Measurements from ENCODE around the gene CISH. TPM values are rescaled to one million over a fixed set of nuclear protein-coding genes. Genes with fewer than 3 reads are reported as not detected.

The CISH gene
- total RNA-seq, 1 experiment from 2014 or later: 1.6 TPM

GRCh38 chr3:50600141-50600753 is 11.3 kb downstream of the CISH start:
- no peak overlapping the region for H3K27ac Mint-ChIP-seq (ENCODE audit: unreplicated experiment)
- peaks cover 12% of the 10 kb centered on the region for H3K36me3 Mint-ChIP-seq (ENCODE audit: insufficient read depth, unreplicated experiment)
- no TSS peak for BruUV-seq (replicated peaks)
- H3K27me3 Mint-ChIP-seq (ENCODE audit: unreplicated experiment): no peaks in the 10 kb centered on the region
- no peak for DNase-seq
- TF ChIP-seq CTCF (IDR thresholded peaks at IDR 0.05; ENCODE audit: unreplicated experiment): no peak
- no peaks in the 10 kb centered on the region for H3K9me3 Mint-ChIP-seq (ENCODE audit: low read depth, unreplicated experiment)
- CTCF ChIA-PET: interaction anchor here (2.7 kb wide), 1 partner anchor 16 kb away, joined by 10 read pairs; the partner anchor contains the start of gene MAPKAPK3
- intact Hi-C loops (cut with micrococcal nuclease; ENCODE audit: unreplicated experiment): no loop called here
- no peak overlapping the region for H3K4me3 Mint-ChIP-seq (ENCODE audit: low read depth, unreplicated experiment)
- peaks cover 38% of the 10 kb centered on the region for H3K4me1 Mint-ChIP-seq (ENCODE audit: low read depth, unreplicated experiment)

GRCh38 chr3:50599716-50600118 is 11.9 kb downstream of the CISH start:
- Mint-ChIP-seq H3K4me3 (ENCODE audit: low read depth, unreplicated experiment) (no peak overlapping the region), H3K4me1 (ENCODE audit: low read depth, unreplicated experiment) (peaks cover 38% of the 10 kb centered on the region), H3K9me3 (ENCODE audit: low read depth, unreplicated experiment) (no peaks in the 10 kb centered on the region), H3K27ac (ENCODE audit: unreplicated experiment) (no peak overlapping the region), H3K36me3 (ENCODE audit: insufficient read depth, unreplicated experiment) (peaks cover 12% of the 10 kb centered on the region), H3K27me3 (ENCODE audit: unreplicated experiment) (no peaks in the 10 kb centered on the region)
- CTCF ChIA-PET: interaction anchor here (1.3 kb wide), 1 partner anchor 12 kb away, joined by 3 read pairs; the partner anchor contains the start of gene CISH
- no peak for DNase-seq
- BruUV-seq (replicated peaks): no TSS peak
- TF ChIP-seq CTCF (IDR thresholded peaks at IDR 0.05; ENCODE audit: unreplicated experiment): no peak
- intact Hi-C loops (cut with micrococcal nuclease; ENCODE audit: unreplicated experiment): no loop called here

- Mint-ChIP-seq H3K4me3 (ENCODE audit: low read depth, unreplicated experiment) (no peak overlapping the region), H3K27ac (ENCODE audit: unreplicated experiment) (no peak overlapping the region), H3K4me1 (ENCODE audit: low read depth, unreplicated experiment) (peaks cover 36% of the 10 kb centered on the region), H3K36me3 (ENCODE audit: insufficient read depth, unreplicated experiment) (peaks cover 12% of the 10 kb centered on the region), H3K27me3 (ENCODE audit: unreplicated experiment) (no peaks in the 10 kb centered on the region), H3K9me3 (ENCODE audit: low read depth, unreplicated experiment) (no peaks in the 10 kb centered on the region)
- TF ChIP-seq CTCF (IDR thresholded peaks at IDR 0.05; ENCODE audit: unreplicated experiment): no peak
- intact Hi-C loops (cut with micrococcal nuclease; ENCODE audit: unreplicated experiment): no loop called here
- BruUV-seq (replicated peaks): no TSS peak
- no peak for DNase-seq
- CTCF ChIA-PET: interaction anchor here (1.3 kb wide), 1 partner anchor 13 kb away, joined by 3 read pairs; the partner anchor contains the start of gene CISH
Observed at GRCh38 chr3:50599115-50599715, 12.4 kb downstream of the CISH start.

- Mint-ChIP-seq H3K4me3 (ENCODE audit: low read depth, unreplicated experiment) (no peak overlapping the region), H3K27me3 (ENCODE audit: unreplicated experiment) (no peaks in the 10 kb centered on the region), H3K27ac (ENCODE audit: unreplicated experiment) (no peak overlapping the region), H3K4me1 (ENCODE audit: low read depth, unreplicated experiment) (no peaks in the 10 kb centered on the region), H3K36me3 (ENCODE audit: insufficient read depth, unreplicated experiment) (no peaks in the 10 kb centered on the region), H3K9me3 (ENCODE audit: low read depth, unreplicated experiment) (no peaks in the 10 kb centered on the region)
- DNase-seq: no peak
- CTCF ChIA-PET: interaction anchor here (0.7 kb wide), 1 partner anchor 58 kb away, joined by 3 read pairs; no protein-coding TSS in a partner anchor
- TF ChIP-seq CTCF (IDR thresholded peaks at IDR 0.05; ENCODE audit: unreplicated experiment): no peak
- intact Hi-C loops (cut with micrococcal nuclease; ENCODE audit: unreplicated experiment): no loop called here
- no TSS peak for BruUV-seq (replicated peaks)
Observed at GRCh38 chr3:50594253-50594785, 17.3 kb downstream of the CISH start.

Data from Calu3 (cell line).